22Rv1 (cell line): ENCODE data around the gene SPIN1.

ENCODE experiments used
- ZFX ChIP-seq: fragments of 450-650 bp; IDR thresholded peaks from 2 replicates; pipeline ENCODE4 v1.6.1; 2017; ENCODE audit warnings: antibody characterized with exemption, borderline replicate concordance
- TF ChIP-seq, protein P1 (sequence below): fragments of 450-650 bp; IDR thresholded peaks from 2 replicates; pipeline ENCODE4 v1.5.1; 2017; ENCODE audit warnings: mild to moderate bottlenecking

DNA sequence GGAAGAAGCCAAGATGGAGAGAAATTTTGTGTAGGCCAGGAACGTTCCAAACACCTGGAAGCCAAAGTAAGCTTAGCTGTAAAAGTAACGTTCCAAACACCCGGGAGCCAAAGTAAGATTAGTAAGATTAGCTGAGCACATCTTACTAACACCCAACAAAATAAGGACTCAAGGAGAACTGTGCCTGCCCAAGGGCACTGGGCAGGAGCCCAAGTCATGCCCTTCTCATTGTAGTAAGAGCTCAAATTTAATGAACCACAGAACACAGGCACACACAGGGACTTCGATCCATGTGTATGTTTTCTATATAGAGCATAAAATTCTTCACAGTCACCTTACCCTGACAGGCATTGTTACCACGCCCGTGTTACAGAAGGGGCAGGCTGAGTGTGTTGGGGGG lies 110.6 kb downstream of the SPIN1 start:
- TF ChIP-seq, protein P1, sequence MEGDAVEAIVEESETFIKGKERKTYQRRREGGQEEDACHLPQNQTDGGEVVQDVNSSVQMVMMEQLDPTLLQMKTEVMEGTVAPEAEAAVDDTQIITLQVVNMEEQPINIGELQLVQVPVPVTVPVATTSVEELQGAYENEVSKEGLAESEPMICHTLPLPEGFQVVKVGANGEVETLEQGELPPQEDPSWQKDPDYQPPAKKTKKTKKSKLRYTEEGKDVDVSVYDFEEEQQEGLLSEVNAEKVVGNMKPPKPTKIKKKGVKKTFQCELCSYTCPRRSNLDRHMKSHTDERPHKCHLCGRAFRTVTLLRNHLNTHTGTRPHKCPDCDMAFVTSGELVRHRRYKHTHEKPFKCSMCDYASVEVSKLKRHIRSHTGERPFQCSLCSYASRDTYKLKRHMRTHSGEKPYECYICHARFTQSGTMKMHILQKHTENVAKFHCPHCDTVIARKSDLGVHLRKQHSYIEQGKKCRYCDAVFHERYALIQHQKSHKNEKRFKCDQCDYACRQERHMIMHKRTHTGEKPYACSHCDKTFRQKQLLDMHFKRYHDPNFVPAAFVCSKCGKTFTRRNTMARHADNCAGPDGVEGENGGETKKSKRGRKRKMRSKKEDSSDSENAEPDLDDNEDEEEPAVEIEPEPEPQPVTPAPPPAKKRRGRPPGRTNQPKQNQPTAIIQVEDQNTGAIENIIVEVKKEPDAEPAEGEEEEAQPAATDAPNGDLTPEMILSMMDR, result no peak
- TF ChIP-seq ZFX, result no peak
